Stimulated activated CD8-positive, alpha-beta memory T cell treated with anti-CD3 and anti-CD28 coated beads, Interleukin-15, amount 100 ng/mL, for 1 hour (primary cell): ENCODE results near the gene PACS1.

Experiments
- DNase-seq: peaks from one replicate; pipeline ENCODE4 v3.0.0-alpha.2; 2020; ENCODE audit warnings: low read depth

Gene PACS1

GRCh38 chr11:66143264-66143566 lies 73.1 kb downstream of the PACS1 start:
- no peak for DNase-seq

GRCh38 chr11:66143996-66144678 lies 74.1 kb downstream of the PACS1 start:
- DNase-seq = no peak

- DNase-seq = no peak
Observed at GRCh38 chr11:66146074-66146473, 76.0 kb downstream of the PACS1 start.

GRCh38 chr11:66146940-66147339 lies 76.9 kb downstream of the PACS1 start:
- no peak for DNase-seq

- no peak for DNase-seq
Observed at GRCh38 chr11:66150140-66150539, 80.1 kb downstream of the PACS1 start.

GRCh38 chr11:66150725-66151124 lies 80.7 kb downstream of the PACS1 start:
- no peak for DNase-seq

GRCh38 chr11:66151273-66151672 lies 81.2 kb downstream of the PACS1 start:
- no peak for DNase-seq

GRCh38 chr11:66154109-66154508 lies 84.0 kb downstream of the PACS1 start:
- DNase-seq = no peak

GRCh38 chr11:66155387-66156073 lies 85.5 kb downstream of the PACS1 start:
- no peak for DNase-seq

GRCh38 chr11:66157182-66157864 lies 87.3 kb downstream of the PACS1 start:
- no peak for DNase-seq

- DNase-seq = no peak
Observed at GRCh38 chr11:66158156-66158555, 88.1 kb downstream of the PACS1 start.

- no peak for DNase-seq
Observed at GRCh38 chr11:66159324-66159984, 89.4 kb downstream of the PACS1 start.

GRCh38 chr11:66160709-66161108 lies 90.6 kb downstream of the PACS1 start:
- no peak for DNase-seq

GRCh38 chr11:66168289-66168688 lies 98.2 kb downstream of the PACS1 start:
- no peak for DNase-seq

- DNase-seq = no peak
Observed at GRCh38 chr11:66172146-66172545, 102.1 kb downstream of the PACS1 start.

- no peak for DNase-seq
Observed at GRCh38 chr11:66176650-66177049, 106.6 kb downstream of the PACS1 start.

- DNase-seq = no peak
Observed at GRCh38 chr11:66178183-66178582, 108.1 kb downstream of the PACS1 start.

- DNase-seq = no peak
Observed at GRCh38 chr11:66178871-66179270, 108.8 kb downstream of the PACS1 start.

GRCh38 chr11:66181632-66182315 lies 111.7 kb downstream of the PACS1 start:
- DNase-seq = no peak

GRCh38 chr11:66183494-66184048 lies 113.5 kb downstream of the PACS1 start:
- DNase-seq = no peak

GRCh38 chr11:66184728-66185127 lies 114.7 kb downstream of the PACS1 start:
- DNase-seq = no peak

- no peak for DNase-seq
Observed at GRCh38 chr11:66186470-66186869, 116.4 kb downstream of the PACS1 start.
